ENCODE data around the gene PCGF5.

- TF ChIP-seq, protein P1, sequence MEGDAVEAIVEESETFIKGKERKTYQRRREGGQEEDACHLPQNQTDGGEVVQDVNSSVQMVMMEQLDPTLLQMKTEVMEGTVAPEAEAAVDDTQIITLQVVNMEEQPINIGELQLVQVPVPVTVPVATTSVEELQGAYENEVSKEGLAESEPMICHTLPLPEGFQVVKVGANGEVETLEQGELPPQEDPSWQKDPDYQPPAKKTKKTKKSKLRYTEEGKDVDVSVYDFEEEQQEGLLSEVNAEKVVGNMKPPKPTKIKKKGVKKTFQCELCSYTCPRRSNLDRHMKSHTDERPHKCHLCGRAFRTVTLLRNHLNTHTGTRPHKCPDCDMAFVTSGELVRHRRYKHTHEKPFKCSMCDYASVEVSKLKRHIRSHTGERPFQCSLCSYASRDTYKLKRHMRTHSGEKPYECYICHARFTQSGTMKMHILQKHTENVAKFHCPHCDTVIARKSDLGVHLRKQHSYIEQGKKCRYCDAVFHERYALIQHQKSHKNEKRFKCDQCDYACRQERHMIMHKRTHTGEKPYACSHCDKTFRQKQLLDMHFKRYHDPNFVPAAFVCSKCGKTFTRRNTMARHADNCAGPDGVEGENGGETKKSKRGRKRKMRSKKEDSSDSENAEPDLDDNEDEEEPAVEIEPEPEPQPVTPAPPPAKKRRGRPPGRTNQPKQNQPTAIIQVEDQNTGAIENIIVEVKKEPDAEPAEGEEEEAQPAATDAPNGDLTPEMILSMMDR (IDR thresholded peaks at IDR 0.05; ENCODE audit: low read depth, low read length): no peak
- no peak for TF ChIP-seq EZH2phosphoT487 (IDR thresholded peaks at IDR 0.05; ENCODE audit: low read depth)
Measured at GRCh38 chr10:91287912-91288311, 67.4 kb downstream of the PCGF5 start.

Measured in OCI-LY3 (cell line).